ENCODE measurements around the gene TTC7B. TPM values are rescaled to one million over a fixed set of nuclear protein-coding genes. Genes with fewer than 3 reads are reported as not detected.

The TTC7B gene
- total and polyA plus RNA-seq, 2 experiments from 2014 or later, result 5.2 to 28.2 TPM

DNA sequence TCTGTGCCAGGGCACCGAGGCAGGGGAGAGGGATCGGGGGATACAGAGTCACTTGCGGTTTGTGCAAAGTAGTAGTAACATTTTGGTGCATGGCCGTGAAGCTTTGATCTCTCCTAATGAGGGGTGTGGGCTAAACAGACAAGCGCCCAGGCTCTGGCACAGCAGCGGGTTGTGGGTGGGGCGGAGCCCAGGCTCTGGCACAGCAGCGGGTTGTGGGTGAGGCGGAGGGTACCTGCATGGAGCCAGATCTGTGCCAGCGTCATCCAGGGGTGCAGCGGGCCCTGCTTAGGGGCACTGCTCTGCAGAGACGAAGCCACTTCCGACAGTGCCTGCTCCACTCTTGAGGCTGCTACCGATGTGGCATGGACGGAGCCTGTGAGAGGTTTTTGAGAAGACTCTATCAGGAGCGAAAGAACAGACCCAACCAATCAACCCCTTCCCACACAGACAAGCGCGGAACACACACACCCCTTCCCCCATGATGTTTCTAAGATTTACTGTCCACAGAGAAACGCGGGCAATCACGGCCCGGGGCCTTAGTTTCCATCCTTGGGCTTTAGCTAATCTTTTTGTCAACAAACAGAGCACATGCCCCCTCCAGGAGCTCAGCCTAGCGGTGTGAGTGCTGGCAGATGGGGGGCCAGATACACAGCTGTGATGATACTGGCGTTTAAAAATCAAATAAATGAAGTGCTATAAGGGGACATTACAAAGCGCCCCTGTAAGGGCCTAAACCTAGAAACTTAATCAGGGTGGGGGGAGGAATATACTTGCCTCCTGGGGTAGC lies 222.8 kb downstream of the TTC7B start:
- Histone ChIP-seq H2AFZ (no peak overlapping the region), H3K9me3 (ENCODE audit: low read depth) (no peaks in the 10 kb centered on the region), H3K4me2 (ENCODE audit: unreplicated experiment) (no peak overlapping the region), H3K27ac (no peak overlapping the region), H3K4me3 (no peak overlapping the region), H3K27me3 (replicated peaks; ENCODE audit: insufficient read depth) (no peaks in the 10 kb centered on the region), H3K9me2 (ENCODE audit: insufficient read depth) (no peaks in the 10 kb centered on the region), H3K9ac (no peak overlapping the region), H4K20me1 (ENCODE audit: insufficient read depth) (no peaks in the 10 kb centered on the region), H3F3A (ENCODE audit: insufficient read depth) (no peaks in the 10 kb centered on the region), H3K79me2 (ENCODE audit: insufficient read depth) (no peaks in the 10 kb centered on the region), H3K36me3 (ENCODE audit: low read depth) (no peaks in the 10 kb centered on the region), H3K4me1 (ENCODE audit: insufficient read depth) (no peaks in the 10 kb centered on the region)
- in situ Hi-C loops (cut with MboI), result no loop called here
- DNase-seq, result no peak
- no peak for TF ChIP-seq EZH2phosphoT487 (IDR thresholded peaks at IDR 0.05; ENCODE audit: insufficient read depth, low read depth)
- no peak for TF ChIP-seq EZH2 (IDR thresholded peaks at IDR 0.05; ENCODE audit: insufficient read depth, poor library complexity, severe bottlenecking)
- WGBS, 2 experiments (ENCODE audit: low coverage in 1 of 2, low lambda C conversion rate in 2 of 2, missing lambda C conversion rate in 2 of 2), result 79 to 80% methylated on average over 23 to 25 of the region's 25 CpGs

GRCh38 chr14:90592655-90593054 lies 223.6 kb downstream of the TTC7B start:
- no peaks in the 10 kb centered on the region for H3K9me3 ChIP-seq (ENCODE audit: low read depth)
- H3K4me2 ChIP-seq (ENCODE audit: unreplicated experiment), result no peak overlapping the region
- H3K27me3 ChIP-seq (replicated peaks; ENCODE audit: insufficient read depth), result no peaks in the 10 kb centered on the region
- H3K9ac ChIP-seq, result no peak overlapping the region
- 95 to 98% methylated on average over 2 to 3 of the region's 3 CpGs for WGBS, 2 experiments (ENCODE audit: low coverage in 1 of 2, low lambda C conversion rate in 2 of 2, missing lambda C conversion rate in 2 of 2)
- H3K4me1 ChIP-seq (ENCODE audit: insufficient read depth), result no peaks in the 10 kb centered on the region
- no peak overlapping the region for H3K27ac ChIP-seq
- TF ChIP-seq EZH2 (IDR thresholded peaks at IDR 0.05; ENCODE audit: insufficient read depth, poor library complexity, severe bottlenecking), result no peak
- no peak for TF ChIP-seq EZH2phosphoT487 (IDR thresholded peaks at IDR 0.05; ENCODE audit: insufficient read depth, low read depth)
- no peaks in the 10 kb centered on the region for H3K79me2 ChIP-seq (ENCODE audit: insufficient read depth)
- no peaks in the 10 kb centered on the region for H3K9me2 ChIP-seq (ENCODE audit: insufficient read depth)
- H3K4me3 ChIP-seq, result no peak overlapping the region
- H4K20me1 ChIP-seq (ENCODE audit: insufficient read depth), result no peaks in the 10 kb centered on the region
- H3K36me3 ChIP-seq (ENCODE audit: low read depth), result no peaks in the 10 kb centered on the region
- DNase-seq, result no peak
- in situ Hi-C loops (cut with MboI), result no loop called here
- no peak overlapping the region for H2AFZ ChIP-seq
- no peaks in the 10 kb centered on the region for H3F3A ChIP-seq (ENCODE audit: insufficient read depth)

GRCh38 chr14:90587918-90588317 lies 228.3 kb downstream of the TTC7B start:
- Histone ChIP-seq H4K20me1 (ENCODE audit: insufficient read depth) (no peaks in the 10 kb centered on the region), H3K9me3 (ENCODE audit: low read depth) (no peaks in the 10 kb centered on the region), H3K4me1 (ENCODE audit: insufficient read depth) (no peaks in the 10 kb centered on the region), H3F3A (ENCODE audit: insufficient read depth) (no peaks in the 10 kb centered on the region), H2AFZ (no peak overlapping the region), H3K79me2 (ENCODE audit: insufficient read depth) (no peaks in the 10 kb centered on the region), H3K27ac (no peak overlapping the region), H3K36me3 (ENCODE audit: low read depth) (no peaks in the 10 kb centered on the region), H3K4me2 (ENCODE audit: unreplicated experiment) (no peak overlapping the region), H3K4me3 (no peak overlapping the region), H3K27me3 (replicated peaks; ENCODE audit: insufficient read depth) (no peaks in the 10 kb centered on the region), H3K9ac (no peak overlapping the region), H3K9me2 (ENCODE audit: insufficient read depth) (no peaks in the 10 kb centered on the region)
- 96 to 100% methylated on average over 10 of the region's 10 CpGs for WGBS, 2 experiments (ENCODE audit: low coverage in 1 of 2, low lambda C conversion rate in 2 of 2, missing lambda C conversion rate in 2 of 2)
- in situ Hi-C loops (cut with MboI), result no loop called here
- no peak for TF ChIP-seq EZH2phosphoT487 (IDR thresholded peaks at IDR 0.05; ENCODE audit: insufficient read depth, low read depth)
- no peak for TF ChIP-seq EZH2 (IDR thresholded peaks at IDR 0.05; ENCODE audit: insufficient read depth, poor library complexity, severe bottlenecking)
- no peak for DNase-seq

DNA sequence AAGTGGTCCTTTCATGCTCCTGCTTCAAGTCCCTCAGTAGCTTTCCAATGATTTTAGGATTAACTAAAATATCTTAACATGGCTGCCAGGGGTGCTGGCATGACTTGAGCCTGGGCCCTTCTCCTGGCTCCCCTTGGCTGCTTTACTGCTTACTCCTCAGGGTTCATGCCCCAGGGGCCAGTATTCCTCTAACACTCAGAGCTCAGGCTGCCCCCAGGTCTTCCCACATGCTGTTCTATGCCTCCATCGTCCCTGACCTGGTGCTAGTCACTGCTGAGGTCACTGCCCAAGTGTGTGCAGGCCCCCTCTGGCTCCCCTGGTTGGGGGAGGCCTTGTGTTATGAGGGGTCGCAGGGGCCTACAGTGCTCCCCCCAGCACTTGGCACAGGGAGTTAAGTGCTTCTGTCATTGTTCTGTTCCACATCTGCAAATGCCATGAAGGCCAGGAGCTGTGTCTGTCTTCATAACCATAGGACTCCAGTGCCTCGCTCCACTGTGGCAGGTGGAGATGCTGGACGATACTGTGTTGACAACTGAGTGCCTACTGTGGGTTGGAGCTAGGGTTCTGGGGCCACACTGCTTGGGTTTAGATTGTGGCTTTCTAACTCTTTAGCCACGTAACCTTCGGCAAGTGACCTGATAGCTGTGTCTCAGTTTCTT lies 228.8 kb downstream of the TTC7B start:
- Histone ChIP-seq H3K4me3 (no peak overlapping the region), H3K9ac (no peak overlapping the region), H3K36me3 (ENCODE audit: low read depth) (no peaks in the 10 kb centered on the region), H3K27me3 (replicated peaks; ENCODE audit: insufficient read depth) (no peaks in the 10 kb centered on the region), H2AFZ (no peak overlapping the region), H3F3A (ENCODE audit: insufficient read depth) (no peaks in the 10 kb centered on the region), H3K4me1 (ENCODE audit: insufficient read depth) (no peaks in the 10 kb centered on the region), H3K4me2 (ENCODE audit: unreplicated experiment) (no peak overlapping the region), H4K20me1 (ENCODE audit: insufficient read depth) (no peaks in the 10 kb centered on the region), H3K27ac (no peak overlapping the region), H3K9me2 (ENCODE audit: insufficient read depth) (no peaks in the 10 kb centered on the region), H3K9me3 (ENCODE audit: low read depth) (no peaks in the 10 kb centered on the region), H3K79me2 (ENCODE audit: insufficient read depth) (no peaks in the 10 kb centered on the region)
- no peak for DNase-seq
- TF ChIP-seq EZH2phosphoT487 (IDR thresholded peaks at IDR 0.05; ENCODE audit: insufficient read depth, low read depth), result no peak
- TF ChIP-seq EZH2 (IDR thresholded peaks at IDR 0.05; ENCODE audit: insufficient read depth, poor library complexity, severe bottlenecking), result no peak
- in situ Hi-C loops (cut with MboI), result no loop called here
- 94 to 99% methylated on average over 6 of the region's 6 CpGs for WGBS, 2 experiments (ENCODE audit: low coverage in 1 of 2, low lambda C conversion rate in 2 of 2, missing lambda C conversion rate in 2 of 2)
